LNCAP (cell line): ENCODE measurements around the gene TNRC6C.

Experiments
- TF ChIP-seq, protein P1 (sequence below): fragments of 450-650 bp; IDR thresholded peaks from 2 replicates; pipeline ENCODE4 v1.5.1; 2017; ENCODE audit warnings: mild to moderate bottlenecking

Gene TNRC6C

GRCh38 chr17:78105551-78105950 lies 147.0 kb downstream of the TNRC6C start:
- TF ChIP-seq, protein P1, sequence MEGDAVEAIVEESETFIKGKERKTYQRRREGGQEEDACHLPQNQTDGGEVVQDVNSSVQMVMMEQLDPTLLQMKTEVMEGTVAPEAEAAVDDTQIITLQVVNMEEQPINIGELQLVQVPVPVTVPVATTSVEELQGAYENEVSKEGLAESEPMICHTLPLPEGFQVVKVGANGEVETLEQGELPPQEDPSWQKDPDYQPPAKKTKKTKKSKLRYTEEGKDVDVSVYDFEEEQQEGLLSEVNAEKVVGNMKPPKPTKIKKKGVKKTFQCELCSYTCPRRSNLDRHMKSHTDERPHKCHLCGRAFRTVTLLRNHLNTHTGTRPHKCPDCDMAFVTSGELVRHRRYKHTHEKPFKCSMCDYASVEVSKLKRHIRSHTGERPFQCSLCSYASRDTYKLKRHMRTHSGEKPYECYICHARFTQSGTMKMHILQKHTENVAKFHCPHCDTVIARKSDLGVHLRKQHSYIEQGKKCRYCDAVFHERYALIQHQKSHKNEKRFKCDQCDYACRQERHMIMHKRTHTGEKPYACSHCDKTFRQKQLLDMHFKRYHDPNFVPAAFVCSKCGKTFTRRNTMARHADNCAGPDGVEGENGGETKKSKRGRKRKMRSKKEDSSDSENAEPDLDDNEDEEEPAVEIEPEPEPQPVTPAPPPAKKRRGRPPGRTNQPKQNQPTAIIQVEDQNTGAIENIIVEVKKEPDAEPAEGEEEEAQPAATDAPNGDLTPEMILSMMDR, result no peak

DNA sequence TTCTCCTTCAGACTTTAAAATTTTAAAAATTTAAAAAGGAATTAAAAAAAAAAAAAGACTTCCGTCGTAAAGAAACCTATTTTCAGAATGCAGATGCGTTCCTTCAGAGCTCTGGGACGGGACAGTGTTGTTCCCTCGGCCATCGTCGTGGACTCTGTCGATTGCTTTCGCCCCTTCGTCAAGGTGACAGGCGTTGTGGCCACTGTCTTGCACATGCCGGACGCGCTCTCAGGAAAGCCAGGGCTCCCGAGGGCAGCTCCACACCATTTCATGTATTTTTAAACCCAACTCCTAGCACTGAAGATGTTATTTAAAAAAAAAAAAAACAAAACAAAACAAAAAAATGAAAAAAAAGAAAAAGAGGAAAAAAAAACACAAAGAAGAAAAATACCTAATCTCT lies 147.7 kb downstream of the TNRC6C start:
- TF ChIP-seq, protein P1, result no peak

DNA sequence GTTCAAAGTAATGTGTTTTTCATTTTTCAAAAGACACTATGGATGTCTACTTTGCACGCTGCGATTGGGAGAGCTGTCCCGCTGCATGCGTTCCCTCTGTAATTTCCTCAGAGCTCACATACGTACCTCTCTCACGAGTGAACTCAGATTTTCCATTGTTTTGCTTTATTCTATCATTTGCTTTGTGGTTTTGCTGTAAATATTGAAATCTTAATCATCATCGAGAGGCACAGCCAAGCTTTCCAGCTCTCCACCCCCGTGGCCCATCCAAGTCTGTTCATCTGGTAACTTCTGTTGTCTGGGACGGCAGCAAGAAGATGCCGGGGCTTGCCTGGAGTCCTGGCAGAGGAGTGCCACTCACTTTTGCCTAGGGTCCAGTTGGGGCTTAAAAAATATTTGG lies 149.0 kb downstream of the TNRC6C start:
- TF ChIP-seq, protein P1, result no peak

DNA sequence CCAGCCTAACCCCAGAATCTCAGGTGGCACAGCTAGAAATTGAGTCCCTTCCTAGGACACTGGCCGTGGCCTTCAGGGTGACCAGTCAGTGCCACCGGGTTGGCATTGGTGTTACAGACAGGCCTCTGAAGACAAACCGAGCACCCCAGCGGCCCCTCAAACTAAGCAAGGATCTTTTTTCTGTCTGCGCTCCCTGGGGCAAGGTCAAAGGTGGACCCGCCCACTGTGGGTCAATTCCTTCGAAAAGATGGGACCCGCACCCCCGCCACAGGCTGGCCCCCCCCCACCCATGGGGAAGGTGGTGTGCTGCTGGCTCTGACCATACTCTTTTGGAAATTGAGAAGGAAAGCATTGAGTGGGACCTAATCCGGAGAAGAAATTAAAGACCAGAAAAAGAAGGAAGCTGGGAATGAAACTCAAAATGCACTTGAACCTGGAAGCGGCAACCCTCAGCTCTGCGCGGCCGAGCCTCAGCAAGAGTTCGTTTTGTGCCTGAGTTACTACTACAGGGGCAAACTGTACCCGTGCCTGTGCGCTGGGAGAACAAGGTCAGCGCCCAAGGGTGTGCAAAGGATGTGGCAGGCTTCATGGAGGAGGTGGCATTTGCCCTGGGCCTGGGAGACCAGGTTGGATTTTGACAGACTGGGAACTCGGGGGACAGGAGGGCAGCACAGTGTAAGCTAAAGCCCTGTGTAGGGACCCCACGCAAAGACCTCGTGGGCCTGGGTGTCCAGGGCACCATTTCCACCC lies 149.6 kb downstream of the TNRC6C start:
- TF ChIP-seq, protein P1, result no peak

GRCh38 chr17:78108726-78109488 lies 150.4 kb downstream of the TNRC6C start:
- TF ChIP-seq, protein P1, result no peak

GRCh38 chr17:78109489-78109761 lies 150.9 kb downstream of the TNRC6C start:
- TF ChIP-seq, protein P1, result no peak

- TF ChIP-seq, protein P1, result no peak
Observed at GRCh38 chr17:78110363-78111015, 152.0 kb downstream of the TNRC6C start.
